GM19372 (cell line): ENCODE measurements around the gene ELAC1.
"Not testable (repeated sequence)": the region's sequence is repeated elsewhere in the genome, so short reads cannot be mapped to it uniquely, and the experiment has no call there.

Source experiments
- ATAC-seq: cut with Tn5 transposase; IDR thresholded peaks from one replicate; pipeline ENCODE4 v1.9.1; 2021; ENCODE audit warnings: mild to moderate bottlenecking, low read depth, moderate library complexity; ENCODE audit not compliant: unreplicated experiment

ELAC1 gene

GRCh38 chr18:50967714-50968661, at the start of gene ELAC1:
Gene ELAC1, plus strand, starts transcription at chr18:50968040. Its CDS starts 6,365 bp downstream, at chr18:50974405.
- ATAC-seq: peak; percentile 91

GRCh38 chr18:50918153-50918552, 49.7 kb upstream of the ELAC1 start:
- no peak for ATAC-seq

- ATAC-seq: no peak
Measured at GRCh38 chr18:50924372-50924771, 43.5 kb upstream of the ELAC1 start.

- ATAC-seq: no peak
Measured at GRCh38 chr18:50926521-50926920, 41.3 kb upstream of the ELAC1 start.

- no peak for ATAC-seq
Measured at GRCh38 chr18:50928551-50928950, 39.3 kb upstream of the ELAC1 start.

- ATAC-seq: no peak
Measured at GRCh38 chr18:50933684-50934083, 34.2 kb upstream of the ELAC1 start.

GRCh38 chr18:50934545-50935211, 33.2 kb upstream of the ELAC1 start:
- no peak for ATAC-seq

- no peak for ATAC-seq
Measured at GRCh38 chr18:50935493-50936191, 32.2 kb upstream of the ELAC1 start.

GRCh38 chr18:50937183-50937582, 30.7 kb upstream of the ELAC1 start:
- ATAC-seq: no peak

- ATAC-seq: no peak
Measured at GRCh38 chr18:50938912-50939311, 28.9 kb upstream of the ELAC1 start.

- no peak for ATAC-seq
Measured at GRCh38 chr18:50944245-50944932, 23.5 kb upstream of the ELAC1 start.

- ATAC-seq: not testable (repeated sequence)
Measured at GRCh38 chr18:50945918-50946317, 21.9 kb upstream of the ELAC1 start.

- no peak for ATAC-seq
Measured at GRCh38 chr18:50947899-50948298, 19.9 kb upstream of the ELAC1 start.

GRCh38 chr18:50949185-50949584, 18.7 kb upstream of the ELAC1 start:
- no peak for ATAC-seq

GRCh38 chr18:50950626-50951025, 17.2 kb upstream of the ELAC1 start:
- no peak for ATAC-seq

- no peak for ATAC-seq
Measured at GRCh38 chr18:50953822-50954221, 14.0 kb upstream of the ELAC1 start.

- no peak for ATAC-seq
Measured at GRCh38 chr18:50955253-50955652, 12.6 kb upstream of the ELAC1 start.

- no peak for ATAC-seq
Measured at GRCh38 chr18:50956116-50956515, 11.7 kb upstream of the ELAC1 start.

- ATAC-seq: no peak
Measured at GRCh38 chr18:50961974-50962373, 5.9 kb upstream of the ELAC1 start.

- ATAC-seq: no peak
Measured at GRCh38 chr18:50969448-50969847, 1.6 kb downstream of the ELAC1 start.
